PFSK-1 (cell line): ENCODE results near the gene LAMA3.

Experiments
- FOXP2 ChIP-seq: optimal IDR thresholded peaks from 2 replicates; pipeline ENCODE3; 2011; ENCODE audit warnings: borderline replicate concordance, control low read depth, inconsistent platforms; ENCODE audit not compliant: insufficient read depth; ENCODE audit errors: extremely low read length, extremely low read depth
- POLR2AphosphoS5 ChIP-seq: IDR thresholded peaks from 2 replicates; pipeline ENCODE4 v1.6.1; 2012; ENCODE audit warnings: low read depth, mild to moderate bottlenecking, control low read depth, low read length, moderate library complexity
- REST ChIP-seq, 2 experiments: IDR thresholded peaks; 2 replicates each; pipeline versions ENCODE4 v1.6.1 to v1.8.0; 2011 to 2012; ENCODE audit warnings: low read depth in 2 of 2, low read length in 2 of 2, control low read depth in 1 of 2, inconsistent platforms in 1 of 2, mild to moderate bottlenecking in 1 of 2, moderate library complexity in 1 of 2; ENCODE audit not compliant: insufficient read depth in 1 of 2
- SIN3A ChIP-seq: IDR thresholded peaks from 2 replicates; pipeline ENCODE4 v1.6.1; 2012; ENCODE audit warnings: mild to moderate bottlenecking, low read length, moderate library complexity, borderline replicate concordance; ENCODE audit not compliant: insufficient read depth
- TAF1 ChIP-seq: IDR thresholded peaks from 2 replicates; pipeline ENCODE4 v1.6.1; 2012; ENCODE audit warnings: low read length, control low read depth, borderline replicate concordance; ENCODE audit not compliant: insufficient read depth

LAMA3 gene

GRCh38 chr18:23682045-23682444 is 7.2 kb upstream of the LAMA3 start:
- TF ChIP-seq SIN3A (no peak), FOXP2 (no peak), POLR2AphosphoS5 (no peak), TAF1 (no peak), REST (IDR thresholded peaks at IDR 0.05; ENCODE audit: insufficient read depth in 1 of 2, low read depth in 2 of 2, low read length in 2 of 2) (no peak)

GRCh38 chr18:23682472-23682871 is 6.8 kb upstream of the LAMA3 start:
- no peak for TF ChIP-seq SIN3A
- TF ChIP-seq REST (IDR thresholded peaks at IDR 0.05; ENCODE audit: insufficient read depth in 1 of 2, low read depth in 2 of 2, low read length in 2 of 2), result no peak
- TF ChIP-seq TAF1, result no peak
- no peak for TF ChIP-seq POLR2AphosphoS5
- no peak for TF ChIP-seq FOXP2

GRCh38 chr18:23683155-23683554 is 6.1 kb upstream of the LAMA3 start:
- TF ChIP-seq SIN3A, result no peak
- TF ChIP-seq TAF1, result no peak
- TF ChIP-seq REST (IDR thresholded peaks at IDR 0.05; ENCODE audit: insufficient read depth in 1 of 2, low read depth in 2 of 2, low read length in 2 of 2), result no peak
- TF ChIP-seq POLR2AphosphoS5, result no peak
- TF ChIP-seq FOXP2, result no peak

- TF ChIP-seq REST (IDR thresholded peaks at IDR 0.05; ENCODE audit: insufficient read depth in 1 of 2, low read depth in 2 of 2, low read length in 2 of 2), result no peak
- no peak for TF ChIP-seq POLR2AphosphoS5
Measured at GRCh38 chr18:23683671-23684070, 5.6 kb upstream of the LAMA3 start.

GRCh38 chr18:23684515-23685197 is 4.6 kb upstream of the LAMA3 start:
- no peak for TF ChIP-seq SIN3A
- no peak for TF ChIP-seq POLR2AphosphoS5
- no peak for TF ChIP-seq TAF1
- no peak for TF ChIP-seq FOXP2
- no peak for TF ChIP-seq REST (IDR thresholded peaks at IDR 0.05; ENCODE audit: insufficient read depth in 1 of 2, low read depth in 2 of 2, low read length in 2 of 2)
